WTC11 (cell line): ENCODE measurements around the gene LTA. TPM values are rescaled to one million over a fixed set of nuclear protein-coding genes. Genes with fewer than 3 reads are reported as not detected.

Experiments used
- ATAC-seq: fragments of 200-7000 bp; cut with Tn5 transposase; 2 replicates; pipeline ENCODE4 v1.10.0; 2021; ENCODE audit warnings: mild to moderate bottlenecking, moderate library complexity
- CTCF ChIA-PET: fragments of 300-600 bp; sonication (Branson Sonifier 250); formaldehyde crosslinking; loops from one replicate; lab custom pipeline; 2021; ENCODE audit warnings: antibody characterized with exemption; lab: Charles Lee
- POLR2A ChIA-PET: fragments of 350-600 bp; sonication (Branson Sonifier 250); formaldehyde crosslinking; loops from one replicate; lab custom pipeline; 2021; ENCODE audit warnings: antibody characterized with exemption; lab: Charles Lee
- DNase-seq: peaks from one replicate; pipeline ENCODE4 v3.0.0; 2021; ENCODE audit warnings: low spot score
- H3K27ac Mint-ChIP-seq: 2 replicates; pipeline ENCODE4 v1.8.0; 2021; ENCODE audit warnings: mixed read lengths
- H3K27me3 Mint-ChIP-seq: 2 replicates; pipeline ENCODE4 v1.8.0; 2021; ENCODE audit warnings: low read depth, mild to moderate bottlenecking, moderate library complexity, mixed read lengths
- H3K36me3 Mint-ChIP-seq: 2 replicates; pipeline ENCODE4 v1.8.0; 2021; ENCODE audit warnings: mixed read lengths
- H3K4me1 Mint-ChIP-seq: 2 replicates; pipeline ENCODE4 v1.8.0; 2022; ENCODE audit warnings: mixed read lengths
- H3K4me3 Mint-ChIP-seq: 2 replicates; pipeline ENCODE4 v1.8.0; 2021; ENCODE audit warnings: mild to moderate bottlenecking, moderate library complexity, mixed read lengths
- H3K9me3 Mint-ChIP-seq: 2 replicates; pipeline ENCODE4 v1.8.0; 2021; ENCODE audit warnings: mixed read lengths
- AR ChIP-seq: fragments of 250-450 bp; sonication (Bioruptor Pico); IDR thresholded peaks from 2 replicates; pipeline ENCODE4 v1.9.0; 2021; ENCODE audit warnings: mild to moderate bottlenecking
- ATF6 ChIP-seq: sonication (generic); formaldehyde crosslinking; IDR thresholded peaks from 2 replicates; pipeline ENCODE4 v1.8.1; 2023; ENCODE audit warnings: mild to moderate bottlenecking, missing genetic modification reagents
- CDX4 ChIP-seq: fragments of 250-450 bp; sonication (Bioruptor Pico); IDR thresholded peaks from 2 replicates; pipeline ENCODE4 v1.9.0; 2021; ENCODE audit warnings: moderate library complexity, mild to moderate bottlenecking, inconsistent platforms, borderline replicate concordance
- CREM ChIP-seq: sonication (generic); formaldehyde crosslinking; IDR thresholded peaks from 2 replicates; pipeline ENCODE4 v1.8.1; 2022; ENCODE audit warnings: mild to moderate bottlenecking, missing genetic modification reagents, moderate library complexity
- E2F1 ChIP-seq: sonication (generic); formaldehyde crosslinking; IDR thresholded peaks from 2 replicates; pipeline ENCODE4 v1.8.0; 2022; ENCODE audit warnings: mild to moderate bottlenecking, missing genetic modification reagents
- E2F5 ChIP-seq: sonication (generic); formaldehyde crosslinking; IDR thresholded peaks from 2 replicates; pipeline ENCODE4 v1.8.1; 2022; ENCODE audit warnings: mild to moderate bottlenecking, moderate library complexity, missing genetic modification reagents
- ETV6 ChIP-seq: sonication (generic); formaldehyde crosslinking; IDR thresholded peaks from 2 replicates; pipeline ENCODE4 v1.8.1; 2022; ENCODE audit warnings: mild to moderate bottlenecking, missing genetic modification reagents
- FOXK1 ChIP-seq: sonication (generic); formaldehyde crosslinking; IDR thresholded peaks from 2 replicates; pipeline ENCODE4 v1.8.0; 2022; ENCODE audit warnings: mild to moderate bottlenecking, moderate library complexity, missing genetic modification reagents
- GABPB1 ChIP-seq: sonication (generic); formaldehyde crosslinking; IDR thresholded peaks from 2 replicates; pipeline ENCODE4 v1.8.1; 2023; ENCODE audit warnings: mild to moderate bottlenecking, missing genetic modification reagents
- IRF1 ChIP-seq: sonication (generic); formaldehyde crosslinking; IDR thresholded peaks from 2 replicates; pipeline ENCODE4 v1.8.0; 2023; ENCODE audit warnings: missing genetic modification reagents
- JAZF1 ChIP-seq: fragments of 250-450 bp; sonication (Bioruptor Pico); IDR thresholded peaks from 2 replicates; pipeline ENCODE4 v1.9.0; 2021; ENCODE audit warnings: moderate library complexity, mild to moderate bottlenecking, inconsistent platforms
- JUN ChIP-seq: sonication (generic); formaldehyde crosslinking; IDR thresholded peaks from 2 replicates; pipeline ENCODE4 v1.8.0; 2023; ENCODE audit warnings: mild to moderate bottlenecking, missing genetic modification reagents
- NFE2L1 ChIP-seq: sonication (generic); formaldehyde crosslinking; IDR thresholded peaks from 2 replicates; pipeline ENCODE4 v1.8.1; 2023; ENCODE audit warnings: missing genetic modification reagents
- NFYB ChIP-seq: sonication (generic); formaldehyde crosslinking; conservative IDR thresholded peaks from 2 replicates; pipeline ENCODE4 v1.8.0; 2022; ENCODE audit warnings: low read depth, missing genetic modification reagents
- NR1H2 ChIP-seq: sonication (generic); formaldehyde crosslinking; IDR thresholded peaks from 2 replicates; pipeline ENCODE4 v1.9.0; 2021; ENCODE audit warnings: mild to moderate bottlenecking, moderate library complexity, missing genetic modification reagents
- SP1 ChIP-seq: sonication (generic); formaldehyde crosslinking; conservative IDR thresholded peaks from 2 replicates; pipeline ENCODE4 v1.8.1; 2022; ENCODE audit warnings: missing genetic modification reagents
- TP53 ChIP-seq: sonication (generic); formaldehyde crosslinking; IDR thresholded peaks from 2 replicates; pipeline ENCODE4 v1.8.1; 2023; ENCODE audit warnings: mild to moderate bottlenecking, missing genetic modification reagents
- ZNF671 ChIP-seq: fragments of 250-450 bp; sonication (Bioruptor Pico); IDR thresholded peaks from 2 replicates; pipeline ENCODE4 v1.8.0; 2021; ENCODE audit warnings: mild to moderate bottlenecking
- total RNA-seq: library from RNA; stranded (reverse); gene quantifications from 3 replicates; pipeline ENCODE4 v1.2.3, GENCODE V29; 2021
- TF ChIP-seq, protein P1 (sequence below): sonication (generic); formaldehyde crosslinking; IDR thresholded peaks from 2 replicates; pipeline ENCODE4 v1.8.1; 2022; ENCODE audit warnings: mild to moderate bottlenecking, missing genetic modification reagents, moderate library complexity, borderline replicate concordance
- TF ChIP-seq, protein P2 (sequence below): sonication (generic); formaldehyde crosslinking; IDR thresholded peaks from 2 replicates; pipeline ENCODE4 v1.8.0; 2022; ENCODE audit warnings: mild to moderate bottlenecking, missing genetic modification reagents
- TF ChIP-seq, protein P3 (sequence below): sonication (generic); formaldehyde crosslinking; IDR thresholded peaks from 2 replicates; pipeline ENCODE4 v1.8.0; 2022; ENCODE audit warnings: missing genetic modification reagents

LTA gene
- total RNA-seq, 1 experiment from 2014 or later, result 0.46 TPM

DNA sequence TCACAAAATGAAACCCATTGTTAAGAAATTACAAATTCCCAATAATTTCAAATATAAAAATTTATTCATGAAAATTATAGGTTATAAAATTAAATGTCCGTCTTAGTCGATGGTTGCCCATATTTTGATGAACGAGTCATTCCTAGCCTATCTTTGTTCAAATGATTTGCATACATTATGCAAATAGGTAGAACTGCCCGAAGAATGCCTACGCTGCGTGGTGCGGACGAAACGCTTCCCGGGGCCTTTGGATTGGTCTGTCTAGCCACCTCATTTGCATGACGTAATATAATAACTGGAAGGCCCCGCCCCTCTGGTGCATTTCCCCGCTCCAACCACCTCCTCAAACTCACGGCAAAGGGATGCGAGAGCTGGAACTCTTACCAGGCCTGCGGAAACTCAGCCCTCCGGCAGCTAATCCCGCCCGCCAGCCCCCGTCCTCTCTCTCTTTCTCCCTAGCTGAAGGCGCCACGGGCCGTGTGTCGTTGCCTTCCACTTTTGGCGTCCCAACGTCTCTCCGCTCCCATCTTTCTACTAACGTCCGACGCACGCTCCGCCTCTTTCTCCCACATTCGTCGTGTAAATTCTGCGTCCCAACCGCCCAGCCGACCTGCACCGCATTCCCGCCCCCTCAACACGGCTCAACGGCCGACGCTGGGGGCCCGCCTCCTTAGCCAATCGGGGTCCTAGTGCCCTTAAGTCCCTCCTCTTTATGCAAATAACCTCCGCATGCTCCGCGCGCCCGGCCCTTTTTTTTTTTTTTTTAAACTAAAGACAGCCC, 47.9 kb downstream of the LTA start (continued):
- TF ChIP-seq NR1H2 (CRISPR knock-in tag) (no peak), ZNF671 (no peak; the same call in 1 of the 2 replicates), NFE2L1 (0 out of 2 replicates have a peak, but pooled peaks have one; percentile 10), CREM (CRISPR knock-in tag) (peak; percentile 84), E2F1 (CRISPR knock-in tag) (no peak), GABPB1 (peak; percentile 63; the same call in 1 of the 2 replicates), ETV6 (CRISPR knock-in tag) (0 out of 2 replicates have a peak, but pooled peaks have one; percentile 29), NFYB (CRISPR knock-in tag) (peak; percentile 37; the same call in 1 of the 2 replicates), JAZF1 (no peak), AR (peak; percentile 86), ATF6 (CRISPR knock-in tag) (no peak), CDX4 (no peak)
- TF ChIP-seq, protein P1, sequence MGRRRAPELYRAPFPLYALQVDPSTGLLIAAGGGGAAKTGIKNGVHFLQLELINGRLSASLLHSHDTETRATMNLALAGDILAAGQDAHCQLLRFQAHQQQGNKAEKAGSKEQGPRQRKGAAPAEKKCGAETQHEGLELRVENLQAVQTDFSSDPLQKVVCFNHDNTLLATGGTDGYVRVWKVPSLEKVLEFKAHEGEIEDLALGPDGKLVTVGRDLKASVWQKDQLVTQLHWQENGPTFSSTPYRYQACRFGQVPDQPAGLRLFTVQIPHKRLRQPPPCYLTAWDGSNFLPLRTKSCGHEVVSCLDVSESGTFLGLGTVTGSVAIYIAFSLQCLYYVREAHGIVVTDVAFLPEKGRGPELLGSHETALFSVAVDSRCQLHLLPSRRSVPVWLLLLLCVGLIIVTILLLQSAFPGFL (CRISPR knock-in tag), result no peak
- TF ChIP-seq, protein P2, sequence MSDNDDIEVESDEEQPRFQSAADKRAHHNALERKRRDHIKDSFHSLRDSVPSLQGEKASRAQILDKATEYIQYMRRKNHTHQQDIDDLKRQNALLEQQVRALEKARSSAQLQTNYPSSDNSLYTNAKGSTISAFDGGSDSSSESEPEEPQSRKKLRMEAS, result peak; percentile 84

- POLR2A ChIA-PET, result interaction anchor here (1.0 kb wide), 1 partner anchor 80 kb away, joined by 5 read pairs; the partner anchor contains the start of gene DDX39B
- ATAC-seq (peak; percentile 34), DNase-seq (peak; percentile 78)
- peaks cover 45% of the 10 kb centered on the region for H3K36me3 Mint-ChIP-seq
- CTCF ChIA-PET, result interaction anchor here (0.6 to 1.7 kb wide), 4 partner anchors 23 to 186 kb away, joined by 3 to 10 read pairs (median 4); no protein-coding TSS in a partner anchor
- no peaks in the 10 kb centered on the region for H3K9me3 Mint-ChIP-seq
- peak within 1 kb of the TSS; percentile 92 for H3K4me3 Mint-ChIP-seq
- H3K27ac Mint-ChIP-seq, result peak within 1 kb of the TSS; percentile 100
- peaks cover 23% of the 10 kb centered on the region for H3K4me1 Mint-ChIP-seq
- no peaks in the 10 kb centered on the region; the same call in 1 of the 2 replicates for H3K27me3 Mint-ChIP-seq
- TF ChIP-seq IRF1, result no peak
- TF ChIP-seq, protein P3, sequence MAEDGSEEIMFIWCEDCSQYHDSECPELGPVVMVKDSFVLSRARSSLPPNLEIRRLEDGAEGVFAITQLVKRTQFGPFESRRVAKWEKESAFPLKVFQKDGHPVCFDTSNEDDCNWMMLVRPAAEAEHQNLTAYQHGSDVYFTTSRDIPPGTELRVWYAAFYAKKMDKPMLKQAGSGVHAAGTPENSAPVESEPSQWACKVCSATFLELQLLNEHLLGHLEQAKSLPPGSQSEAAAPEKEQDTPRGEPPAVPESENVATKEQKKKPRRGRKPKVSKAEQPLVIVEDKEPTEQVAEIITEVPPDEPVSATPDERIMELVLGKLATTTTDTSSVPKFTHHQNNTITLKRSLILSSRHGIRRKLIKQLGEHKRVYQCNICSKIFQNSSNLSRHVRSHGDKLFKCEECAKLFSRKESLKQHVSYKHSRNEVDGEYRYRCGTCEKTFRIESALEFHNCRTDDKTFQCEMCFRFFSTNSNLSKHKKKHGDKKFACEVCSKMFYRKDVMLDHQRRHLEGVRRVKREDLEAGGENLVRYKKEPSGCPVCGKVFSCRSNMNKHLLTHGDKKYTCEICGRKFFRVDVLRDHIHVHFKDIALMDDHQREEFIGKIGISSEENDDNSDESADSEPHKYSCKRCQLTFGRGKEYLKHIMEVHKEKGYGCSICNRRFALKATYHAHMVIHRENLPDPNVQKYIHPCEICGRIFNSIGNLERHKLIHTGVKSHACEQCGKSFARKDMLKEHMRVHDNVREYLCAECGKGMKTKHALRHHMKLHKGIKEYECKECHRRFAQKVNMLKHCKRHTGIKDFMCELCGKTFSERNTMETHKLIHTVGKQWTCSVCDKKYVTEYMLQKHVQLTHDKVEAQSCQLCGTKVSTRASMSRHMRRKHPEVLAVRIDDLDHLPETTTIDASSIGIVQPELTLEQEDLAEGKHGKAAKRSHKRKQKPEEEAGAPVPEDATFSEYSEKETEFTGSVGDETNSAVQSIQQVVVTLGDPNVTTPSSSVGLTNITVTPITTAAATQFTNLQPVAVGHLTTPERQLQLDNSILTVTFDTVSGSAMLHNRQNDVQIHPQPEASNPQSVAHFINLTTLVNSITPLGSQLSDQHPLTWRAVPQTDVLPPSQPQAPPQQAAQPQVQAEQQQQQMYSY (CRISPR knock-in tag), result 0 out of 2 replicates have a peak, but pooled peaks have one; percentile 21
- TF ChIP-seq FOXK1 (CRISPR knock-in tag), result 0 out of 2 replicates have a peak, but pooled peaks have one; percentile 22
- TF ChIP-seq SP1 (CRISPR knock-in tag), result peak; percentile 62; the same call in 1 of the 2 replicates
- no peak for TF ChIP-seq JUN (CRISPR knock-in tag)
- TF ChIP-seq E2F5, result peak; percentile 17; the same call in 1 of the 2 replicates
- no peak for TF ChIP-seq TP53
Observed at GRCh38 chr6:31620586-31621319, 48.7 kb downstream of the LTA start, which contains the start of gene PRRC2A. Gene PRRC2A (plus strand): TSS chr6:31620715. CDS start chr6:31622790, 2,075 bp downstream.
